HepG2 (cell line): ENCODE results near the gene CYP27A1.

Experiments used
- CBFB ChIP-seq: sonication (generic); formaldehyde crosslinking; IDR thresholded peaks from 2 replicates; pipeline ENCODE4 v1.4.0; 2020; ENCODE audit warnings: missing genetic modification reagents
- EEA1 ChIP-seq: sonication (generic); formaldehyde crosslinking; IDR thresholded peaks from 2 replicates; pipeline ENCODE4 v1.5.1; 2020; ENCODE audit warnings: mild to moderate bottlenecking, missing genetic modification reagents, borderline replicate concordance
- EED ChIP-seq: sonication (generic); formaldehyde crosslinking; IDR thresholded peaks from 2 replicates; pipeline ENCODE4 v1.5.0; 2020; ENCODE audit warnings: mild to moderate bottlenecking, missing genetic modification reagents
- EZH2 ChIP-seq: conservative IDR thresholded peaks from 2 replicates; pipeline ENCODE4 v1.6.1; 2012; ENCODE audit warnings: mild to moderate bottlenecking, low read depth, low read length, moderate library complexity
- FIP1L1 ChIP-seq: fragments of 200-400 bp; formaldehyde crosslinking; IDR thresholded peaks from 2 replicates; pipeline ENCODE4 v1.6.1; 2018; ENCODE audit warnings: low read depth, mild to moderate bottlenecking, low read length, moderate library complexity, borderline replicate concordance; ENCODE audit not compliant: insufficient read depth
- REST ChIP-seq, 2 experiments: IDR thresholded peaks; 2 replicates each; pipeline ENCODE4 v1.6.1; 2011 to 2012; ENCODE audit warnings: low read length in 2 of 2, borderline replicate concordance in 1 of 2, low read depth in 1 of 2, mild to moderate bottlenecking in 1 of 2, moderate library complexity in 1 of 2
- RXRA ChIP-seq: sonication (generic); formaldehyde crosslinking; IDR thresholded peaks from 2 replicates; pipeline ENCODE4 v1.5.1; 2020; ENCODE audit warnings: missing genetic modification reagents
- TSC22D2 ChIP-seq: sonication (generic); formaldehyde crosslinking; IDR thresholded peaks from 2 replicates; pipeline ENCODE4 v1.5.1; 2020; ENCODE audit warnings: missing genetic modification reagents, mild to moderate bottlenecking, borderline replicate concordance
- ZFX ChIP-seq: sonication (generic); formaldehyde crosslinking; IDR thresholded peaks from 2 replicates; pipeline ENCODE4 v1.4.0; 2020; ENCODE audit warnings: mild to moderate bottlenecking, low read depth, missing genetic modification reagents, moderate library complexity
- ZNF383 ChIP-seq: sonication (generic); formaldehyde crosslinking; IDR thresholded peaks from 2 replicates; pipeline ENCODE4 v1.4.0; 2020; ENCODE audit warnings: missing genetic modification reagents, mild to moderate bottlenecking, borderline replicate concordance
- ZNF558 ChIP-seq: sonication (generic); formaldehyde crosslinking; IDR thresholded peaks from 2 replicates; pipeline ENCODE4 v1.9.0; 2022; ENCODE audit warnings: mild to moderate bottlenecking, missing genetic modification reagents, borderline replicate concordance

DNA sequence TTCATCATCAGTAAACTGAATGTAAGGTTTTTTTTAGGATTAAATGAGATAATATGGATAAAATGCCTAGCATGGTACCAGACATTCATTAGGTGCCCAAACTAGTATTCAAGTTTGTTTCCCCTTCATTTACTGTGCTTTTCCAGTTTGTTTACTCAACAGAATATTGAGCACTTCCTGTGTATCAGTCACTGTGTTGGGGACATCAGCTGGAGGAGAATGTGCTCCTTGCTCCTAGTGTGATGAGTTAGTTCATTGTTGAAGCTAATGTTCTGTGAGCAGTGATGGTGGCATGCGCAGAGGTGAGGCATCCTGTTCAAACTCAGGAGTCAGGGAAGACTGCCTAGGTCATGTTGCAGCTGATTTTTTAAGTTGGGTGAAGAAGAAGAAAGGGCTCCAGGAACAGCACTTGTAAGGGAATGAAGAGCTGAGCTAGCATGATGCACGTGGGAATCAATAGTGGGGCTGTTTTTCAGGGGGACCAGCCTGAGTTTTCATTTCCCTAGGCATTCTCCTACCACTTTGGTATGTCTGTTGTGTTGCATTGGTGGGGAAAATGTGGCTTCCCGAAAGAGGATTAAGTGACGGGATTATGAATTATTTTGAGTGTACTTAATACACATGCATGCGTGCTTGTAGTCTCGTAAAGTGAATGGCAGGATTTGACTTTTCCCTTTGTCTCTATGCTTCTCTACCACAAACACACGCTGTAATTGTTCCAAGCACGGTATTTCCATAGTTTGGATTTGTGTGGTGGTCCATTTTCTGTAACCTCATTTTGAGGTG, 47.6 kb upstream of the CYP27A1 start:
- TF ChIP-seq CBFB (no peak), EEA1 (CRISPR knock-in tag) (no peak), FIP1L1 (no peak), ZNF558 (CRISPR knock-in tag) (no peak), EZH2 (no peak), RXRA (CRISPR knock-in tag) (no peak), TSC22D2 (no peak), EED (CRISPR knock-in tag) (no peak), ZNF383 (no peak), REST (IDR thresholded peaks at IDR 0.05; ENCODE audit: borderline replicate concordance in 1 of 2, low read depth in 1 of 2, low read length in 2 of 2) (no peak), ZFX (CRISPR knock-in tag) (no peak)
